Small intestine (tissue), 7 donors: ENCODE data around the gene COL4A2. TPM values are rescaled to one million over a fixed set of nuclear protein-coding genes. Genes with fewer than 3 reads are reported as not detected.
"Not testable (repeated sequence)": the region's sequence is repeated elsewhere in the genome, so short reads cannot be mapped to it uniquely, and the experiment has no call there.

ENCODE experiments used
- DNase-seq, 2 donors: peaks; one replicate each; pipeline versions ENCODE4 v3.0.0 to v3.0.0-alpha.2; 2013
- FAIRE-seq: peaks from 2 replicates; lab custom pipeline; 2012; peaks lifted over from hg19 to GRCh38; lab: Jason Lieb, UNC
- H3K27ac ChIP-seq, 3 donors: one replicate each; pipeline ENCODE4 v1.5.1; 2013; ENCODE audit warnings: low read length in 2 of 3, mild to moderate bottlenecking in 2 of 3, control low read depth in 1 of 3, inconsistent platforms in 1 of 3, low read depth in 1 of 3, moderate library complexity in 1 of 3
- H3K27me3 ChIP-seq, 3 donors: one replicate each; pipeline ENCODE4 v1.6.1; 2013; ENCODE audit warnings: low read length in 3 of 3, inconsistent platforms in 1 of 3; ENCODE audit not compliant: control insufficient read depth in 3 of 3, insufficient read depth in 3 of 3
- H3K36me3 ChIP-seq, 3 donors: one replicate each; pipeline ENCODE4 v1.6.1; 2013; ENCODE audit warnings: low read length in 3 of 3, inconsistent platforms in 1 of 3, low read depth in 1 of 3, mild to moderate bottlenecking in 1 of 3, moderate library complexity in 1 of 3; ENCODE audit not compliant: control insufficient read depth in 3 of 3, insufficient read depth in 2 of 3
- H3K4me1 ChIP-seq, 3 donors: one replicate each; pipeline ENCODE4 v1.6.1; 2013; ENCODE audit warnings: low read length in 2 of 3, inconsistent platforms in 1 of 3, low read depth in 1 of 3, mild to moderate bottlenecking in 1 of 3, moderate library complexity in 1 of 3; ENCODE audit not compliant: control insufficient read depth in 3 of 3, insufficient read depth in 2 of 3
- H3K4me3 ChIP-seq, 3 donors: one replicate each; pipeline ENCODE4 v1.5.1; 2013; ENCODE audit warnings: low read length in 3 of 3, control low read depth in 1 of 3, inconsistent platforms in 1 of 3, low read depth in 1 of 3, mild to moderate bottlenecking in 1 of 3, moderate library complexity in 1 of 3
- H3K9me3 ChIP-seq, 2 donors: one replicate each; pipeline ENCODE4 v1.6.1; 2013; ENCODE audit warnings: low read depth in 1 of 2, low read length in 1 of 2; ENCODE audit not compliant: control insufficient read depth in 2 of 2, insufficient read depth in 1 of 2
- WGBS, 3 donors: extraction: QIAGEN DNeasy Blood & Tissue Kit; methylation state at CpG; one replicate each; pipeline ENCODE4 v1.1.7; 2013; 5-methylcytosine and 5-hydroxymethylcytosine counted together
- polyA plus RNA-seq, 4 donors: library from polyadenylated mRNA; stranded (reverse) in 3 of 4; unstranded in 1 of 4; fragments of 200-250 nt in 3 of 4; fragments of 120-200 nt in 1 of 4; gene quantifications; one replicate each; pipeline versions ENCODE4 v1.2.1 to v1.2.3, GENCODE V29; 2013
- donor health status: healthy with polysubstance abuse.
- donor health status: control.
- donor health status: control.
- donor health status: Bipolar disorder and iron deficiency.
- donor health status: healthy.

COL4A2 gene
- polyA plus RNA-seq, 4 donors = 42.3 to 120 (median 64.6) TPM

DNA sequence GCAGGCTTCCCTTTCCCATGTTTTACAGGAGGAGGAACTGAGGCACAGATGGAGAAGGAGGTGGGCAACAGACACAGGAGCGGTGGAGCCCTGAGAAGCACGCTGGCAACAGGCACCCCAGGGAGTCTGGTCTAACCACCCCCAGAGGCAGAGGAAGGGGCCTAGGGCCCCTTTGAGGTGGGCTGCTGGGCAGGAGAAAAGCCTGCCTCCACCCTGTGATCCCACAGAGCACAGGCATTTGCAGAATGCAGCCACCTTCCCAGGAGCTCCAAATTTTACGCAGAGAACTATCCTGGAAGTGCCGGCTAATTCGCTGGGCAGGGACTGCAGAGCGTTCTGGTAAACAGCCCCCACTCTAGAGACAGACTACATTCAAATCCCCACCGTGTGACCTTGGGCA is 224.0 kb downstream of the COL4A2 start:
- Histone ChIP-seq H3K27me3 (no peaks in the 10 kb centered on the region), H3K4me1 (peaks cover 7 to 25% (median 8%) of the 10 kb centered on the region in 3 donors), H3K27ac (peak overlapping the region in 1 of 3 donors; percentile 37), H3K36me3 (peaks cover 0 to 44% (median 0%) of the 10 kb centered on the region in 3 donors), H3K4me3 (no peak overlapping the region), H3K9me3 (no peaks in the 10 kb centered on the region)
- WGBS, 3 donors = 91 to 97% (median 91%) methylated on average over 7 of the region's 7 CpGs
- DNase-seq = no peak
- no peak for FAIRE-seq

DNA sequence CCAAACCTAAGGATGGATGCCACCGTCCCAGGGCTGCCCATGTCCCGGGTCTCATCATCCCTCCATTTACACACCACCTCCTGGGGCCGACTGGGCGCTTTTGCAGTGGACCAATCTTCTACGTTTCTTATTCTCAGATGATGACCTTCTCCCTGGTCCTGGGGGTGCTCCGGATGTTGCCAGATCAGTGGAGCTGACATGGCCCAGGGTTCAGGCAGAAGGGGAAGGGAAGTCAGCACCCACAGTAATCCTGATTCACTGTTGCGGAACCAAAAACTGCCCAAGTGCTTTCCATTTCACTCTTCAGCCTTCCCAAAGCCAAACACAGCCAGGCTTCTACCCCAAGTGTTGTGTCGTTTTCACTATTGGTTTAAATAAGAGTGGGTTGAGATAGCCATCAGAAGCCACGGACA is 224.6 kb downstream of the COL4A2 start:
- Histone ChIP-seq H3K9me3 (no peaks in the 10 kb centered on the region), H3K27ac (peak overlapping the region in 1 of 3 donors; percentile 61), H3K4me3 (no peak overlapping the region), H3K4me1 (peaks cover 2 to 19% (median 3%) of the 10 kb centered on the region in 3 donors), H3K27me3 (no peaks in the 10 kb centered on the region), H3K36me3 (peaks cover 0 to 47% (median 0%) of the 10 kb centered on the region in 3 donors)
- no peak for DNase-seq
- FAIRE-seq = no peak
- WGBS, 3 donors = 82 to 89% (median 83%) methylated on average over 9 of the region's 9 CpGs

DNA sequence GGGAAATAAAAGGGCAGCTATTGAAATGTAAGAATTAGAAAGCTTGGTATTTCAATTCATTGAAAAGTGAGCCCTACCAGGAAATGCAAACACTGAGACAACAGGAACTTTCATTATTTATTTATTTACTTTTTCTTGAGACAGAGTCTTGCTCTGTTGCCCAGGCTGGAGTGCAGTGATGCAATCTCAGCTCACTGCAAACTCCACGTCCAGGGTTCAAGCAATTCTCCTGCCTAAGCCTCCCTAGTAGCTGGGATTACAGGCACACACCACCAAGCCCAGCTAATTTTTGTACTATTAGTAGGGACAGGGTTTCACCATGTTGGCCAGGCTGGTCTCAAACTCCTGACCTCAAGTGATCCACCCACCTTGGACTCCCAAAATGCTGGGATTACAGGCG is 225.2 kb downstream of the COL4A2 start:
- not testable (repeated sequence) for DNase-seq, FAIRE-seq, H3K27me3 ChIP-seq, H3K9me3 ChIP-seq, H3K4me3 ChIP-seq
- Histone ChIP-seq H3K4me1 (peaks cover 0 to 14% (median 0%) of the 10 kb centered on the region in 3 donors), H3K36me3 (peaks cover 0 to 42% (median 0%) of the 10 kb centered on the region in 3 donors), H3K27ac (peak overlapping the region in 1 of 3 donors; percentile 61)
- WGBS, 3 donors = 49 to 68% (median 56%) methylated on average over 2 of the region's 2 CpGs

DNA sequence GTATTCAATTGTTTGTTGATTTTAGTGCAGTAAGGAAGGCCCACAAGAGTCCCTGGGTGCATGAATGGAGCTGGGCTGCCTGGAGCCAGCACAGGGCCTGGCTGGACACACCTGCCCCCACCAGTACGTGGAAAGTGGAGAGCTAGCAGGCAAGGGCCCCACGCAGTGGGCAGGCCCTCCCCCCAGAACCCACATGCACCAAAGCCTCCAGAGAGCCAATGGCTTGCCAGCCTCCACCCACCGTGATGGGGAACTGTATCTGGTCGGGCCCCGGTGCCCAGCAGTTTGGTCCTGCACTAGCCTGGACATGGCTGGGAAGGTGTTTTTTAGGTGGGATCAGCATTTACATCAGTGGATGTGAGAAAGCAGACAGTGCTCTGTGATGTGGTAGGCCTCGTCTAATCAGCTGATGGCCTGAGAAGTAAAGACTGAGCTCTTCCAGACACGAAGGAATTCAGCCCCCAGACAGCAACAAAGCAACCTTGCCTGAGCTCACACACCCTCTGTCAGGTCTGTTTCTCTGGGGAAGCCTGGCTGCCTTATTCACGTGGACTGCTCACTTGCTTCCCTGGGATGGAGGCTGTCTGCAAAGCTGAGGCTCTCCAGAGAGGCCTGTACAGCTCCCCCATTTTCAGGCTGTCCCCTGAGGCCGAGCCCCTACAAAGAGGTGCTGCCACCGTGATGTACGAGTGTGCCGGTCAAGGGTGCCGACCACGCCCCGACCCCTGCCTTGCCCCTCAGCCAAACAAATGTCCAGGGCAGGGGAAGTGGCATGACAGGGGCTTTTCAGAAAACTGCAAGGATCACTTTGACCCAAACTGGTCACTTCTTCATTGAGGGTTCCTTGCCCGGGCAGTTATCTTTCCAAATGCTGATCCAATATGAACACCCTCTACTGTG is 226.9 kb downstream of the COL4A2 start:
- Histone ChIP-seq H3K9me3 (no peaks in the 10 kb centered on the region), H3K27me3 (no peaks in the 10 kb centered on the region), H3K36me3 (peaks cover 0 to 44% (median 0%) of the 10 kb centered on the region in 3 donors), H3K4me1 (peaks cover 0 to 4% (median 0%) of the 10 kb centered on the region in 3 donors), H3K27ac (peak overlapping the region in 1 of 3 donors; percentile 5), H3K4me3 (no peak overlapping the region)
- DNase-seq = no peak
- FAIRE-seq = no peak
- WGBS, 3 donors = 77 to 83% (median 82%) methylated on average over 16 of the region's 16 CpGs

DNA sequence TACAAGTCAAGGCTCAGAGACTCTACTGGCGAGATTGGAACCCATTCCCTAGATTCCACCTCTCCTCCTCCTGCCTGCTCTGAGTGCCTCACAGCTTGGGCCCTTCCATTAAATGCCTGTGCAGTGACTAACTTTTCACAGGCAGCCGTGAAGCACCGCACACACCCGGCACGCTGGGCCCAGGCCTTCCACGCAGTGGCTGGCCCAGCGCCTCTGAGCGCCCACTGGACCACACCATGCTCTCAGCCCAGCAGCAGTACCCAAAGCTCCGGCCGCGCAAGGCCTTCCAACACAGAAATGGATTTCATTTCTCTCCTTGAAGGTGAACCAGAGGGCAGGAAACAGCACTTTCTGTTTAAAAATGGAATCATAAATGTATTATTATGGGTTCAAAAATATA is 228.4 kb downstream of the COL4A2 start:
- Histone ChIP-seq H3K27me3 (no peaks in the 10 kb centered on the region), H3K9me3 (no peaks in the 10 kb centered on the region), H3K27ac (peak overlapping the region in 1 of 3 donors; percentile 36), H3K4me3 (no peak overlapping the region), H3K4me1 (no peaks in the 10 kb centered on the region), H3K36me3 (peaks cover 0 to 41% (median 0%) of the 10 kb centered on the region in 3 donors)
- WGBS, 3 donors = 90 to 94% (median 93%) methylated on average over 11 of the region's 11 CpGs
- no peak for DNase-seq
- no peak for FAIRE-seq

DNA sequence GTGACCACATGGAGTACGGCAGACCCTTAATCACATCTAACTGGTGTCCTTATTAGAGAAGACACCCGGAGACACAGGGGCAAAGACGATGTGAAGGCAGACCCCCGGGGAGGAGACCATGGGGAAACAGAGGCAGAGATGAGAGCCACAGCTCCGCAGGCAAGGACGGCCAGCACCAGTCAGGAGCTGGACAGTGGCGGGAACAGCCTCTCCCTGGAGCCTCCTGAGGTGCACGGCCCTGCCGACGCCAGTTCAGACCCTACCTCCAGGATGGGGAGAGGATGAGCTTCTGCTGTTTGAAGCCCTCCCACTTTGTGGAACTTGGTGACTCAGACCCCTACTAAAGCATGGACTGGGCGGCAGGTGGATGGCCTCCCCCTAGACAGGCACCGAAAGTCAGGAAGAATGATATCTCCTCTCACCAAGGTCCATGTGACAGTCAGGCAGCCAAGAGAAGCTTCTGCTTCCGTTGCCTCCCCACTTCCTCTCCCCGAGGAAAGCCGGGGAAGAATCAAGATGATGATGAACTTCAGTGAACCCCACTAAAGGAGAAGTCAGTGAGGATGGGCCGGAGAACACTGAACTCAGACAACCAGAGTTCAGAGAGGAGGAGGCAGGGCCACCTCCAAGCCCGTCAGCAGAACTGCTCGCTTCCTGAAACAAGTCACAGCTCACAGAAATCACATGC is 229.1 kb downstream of the COL4A2 start:
- Histone ChIP-seq H3K27me3 (no peaks in the 10 kb centered on the region), H3K4me3 (no peak overlapping the region), H3K27ac (no peak overlapping the region), H3K36me3 (peaks cover 0 to 41% (median 0%) of the 10 kb centered on the region in 3 donors), H3K4me1 (no peaks in the 10 kb centered on the region), H3K9me3 (no peaks in the 10 kb centered on the region)
- WGBS, 3 donors = 73 to 85% (median 83%) methylated on average over 13 to 18 of the region's 18 CpGs
- DNase-seq (no peak), FAIRE-seq (no peak)

DNA sequence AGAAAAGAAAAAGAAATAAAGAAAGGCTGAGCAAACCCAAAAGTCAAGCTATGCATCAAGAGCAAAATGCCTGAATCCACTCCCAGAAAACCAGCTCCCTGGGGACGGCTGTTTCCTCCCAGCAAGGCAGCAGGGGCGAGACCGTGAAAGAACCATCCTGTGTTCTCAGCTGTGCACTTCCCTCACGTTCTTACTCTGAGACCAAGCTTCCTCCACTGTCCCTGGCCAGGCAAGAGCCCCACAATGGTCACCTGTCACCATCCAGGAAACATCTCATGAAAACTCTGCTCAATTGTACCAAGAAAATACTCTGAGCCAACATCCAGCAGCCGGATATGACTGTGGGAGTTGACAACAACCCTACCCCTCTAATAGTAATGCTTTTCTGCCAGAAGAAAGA is 231.5 kb downstream of the COL4A2 start:
- DNase-seq (no peak), FAIRE-seq (no peak)
- Histone ChIP-seq H3K27ac (peak overlapping the region in 1 of 3 donors; percentile 43), H3K4me1 (peaks cover 0 to 6% (median 0%) of the 10 kb centered on the region in 3 donors), H3K4me3 (no peak overlapping the region), H3K9me3 (no peaks in the 10 kb centered on the region), H3K27me3 (no peaks in the 10 kb centered on the region), H3K36me3 (peaks cover 0 to 30% (median 0%) of the 10 kb centered on the region in 3 donors)
- WGBS, 3 donors = 37 to 49% (median 49%) methylated on average over 5 of the region's 5 CpGs

DNA sequence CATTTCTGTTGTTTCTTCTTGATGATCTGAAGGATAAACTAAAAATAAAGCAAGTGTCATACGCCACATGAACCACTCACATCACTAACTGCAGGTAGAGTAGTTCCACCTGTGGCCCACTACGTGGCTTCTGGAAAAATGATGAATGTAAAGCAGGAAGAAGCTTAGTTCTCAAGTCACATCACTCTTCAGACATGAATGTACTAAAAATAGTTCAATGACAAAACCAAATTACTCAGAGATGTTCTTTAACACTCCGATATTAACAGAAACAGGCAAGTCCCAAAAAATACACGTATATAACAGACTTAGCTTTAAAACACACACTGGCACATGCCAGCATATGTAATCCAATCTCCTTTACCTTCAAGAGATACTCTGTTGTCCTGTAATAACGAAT is 232.8 kb downstream of the COL4A2 start:
- FAIRE-seq = no peak

More for the DNA sequence above, 232.8 kb downstream of the COL4A2 start:
- DNase-seq = no peak
- Histone ChIP-seq H3K4me1 (peaks cover 0 to 6% (median 0%) of the 10 kb centered on the region in 3 donors), H3K27ac (no peak overlapping the region), H3K36me3 (peaks cover 0 to 28% (median 0%) of the 10 kb centered on the region in 3 donors), H3K9me3 (no peaks in the 10 kb centered on the region), H3K4me3 (no peak overlapping the region), H3K27me3 (no peaks in the 10 kb centered on the region)
- 84 to 89% (median 84%) methylated on average over 5 of the region's 5 CpGs for WGBS, 3 donors
